GM18498 (cell line): Measurements from ENCODE around the gene FGFR1OP2.
A peak's percentile ranks its signal among the peaks of the same experiment; 100 is the strongest.

Source experiments
- ATAC-seq: cut with Tn5 transposase; IDR thresholded peaks from one replicate; pipeline ENCODE4 v1.9.1; 2021; ENCODE audit warnings: mild to moderate bottlenecking, moderate library complexity; ENCODE audit not compliant: unreplicated experiment

Gene FGFR1OP2

DNA sequence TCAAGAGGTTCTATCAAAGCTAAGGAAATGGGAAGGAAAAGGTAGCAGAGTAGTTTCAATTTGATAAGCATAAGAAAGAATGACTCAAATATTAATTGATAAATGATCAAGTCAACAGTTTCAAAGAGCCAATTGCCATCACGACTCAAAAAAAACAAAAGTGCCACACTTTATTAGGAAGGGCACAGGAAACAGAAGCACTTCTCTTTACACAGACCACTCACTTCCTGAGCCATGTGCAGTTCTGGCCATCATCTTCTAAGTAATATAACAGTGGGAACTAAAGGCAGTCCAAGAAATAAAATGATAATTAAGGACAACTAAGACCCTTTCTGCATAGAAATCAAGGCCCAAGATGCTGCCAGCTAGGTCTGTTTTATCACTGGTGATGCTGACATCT is 62.7 kb downstream of the FGFR1OP2 start:
- no peak for ATAC-seq

DNA sequence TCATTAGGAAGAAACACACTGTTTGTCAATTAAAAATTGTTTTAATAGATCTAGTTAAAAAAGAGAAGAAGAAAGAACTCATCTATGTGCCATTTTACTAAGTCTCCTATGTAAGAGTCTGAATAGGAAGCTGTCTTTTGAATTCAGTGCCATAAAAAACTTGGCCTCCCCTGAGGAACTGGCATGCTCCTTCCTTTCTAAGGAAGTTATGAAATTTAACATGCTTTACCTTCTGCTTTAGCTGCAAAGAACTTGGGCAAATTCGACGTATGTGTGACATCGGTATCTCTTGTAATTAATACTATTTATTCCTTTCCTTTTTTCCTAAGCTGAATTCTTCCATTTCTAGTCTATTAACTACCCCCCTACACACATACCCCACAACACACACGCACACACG is 63.4 kb downstream of the FGFR1OP2 start:
- ATAC-seq, result no peak

DNA sequence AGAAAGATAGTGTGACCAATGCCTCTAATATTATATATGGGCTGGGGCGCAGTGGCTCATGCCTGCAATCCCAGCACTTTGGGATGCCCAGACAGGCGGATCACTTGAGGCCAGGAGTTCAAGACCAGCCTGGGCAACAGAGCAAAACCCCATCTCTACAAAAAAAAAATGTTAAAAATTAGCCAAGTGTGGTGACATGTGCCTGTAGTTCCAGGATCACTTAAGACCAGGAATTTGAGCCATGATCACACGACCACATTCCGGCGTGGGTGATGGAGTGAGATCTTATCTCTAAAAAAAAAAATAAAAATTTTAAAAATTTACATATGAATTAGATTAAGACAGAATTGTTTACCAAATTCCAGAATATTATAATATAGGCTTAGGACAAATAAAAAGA is 63.9 kb downstream of the FGFR1OP2 start:
- no peak for ATAC-seq

DNA sequence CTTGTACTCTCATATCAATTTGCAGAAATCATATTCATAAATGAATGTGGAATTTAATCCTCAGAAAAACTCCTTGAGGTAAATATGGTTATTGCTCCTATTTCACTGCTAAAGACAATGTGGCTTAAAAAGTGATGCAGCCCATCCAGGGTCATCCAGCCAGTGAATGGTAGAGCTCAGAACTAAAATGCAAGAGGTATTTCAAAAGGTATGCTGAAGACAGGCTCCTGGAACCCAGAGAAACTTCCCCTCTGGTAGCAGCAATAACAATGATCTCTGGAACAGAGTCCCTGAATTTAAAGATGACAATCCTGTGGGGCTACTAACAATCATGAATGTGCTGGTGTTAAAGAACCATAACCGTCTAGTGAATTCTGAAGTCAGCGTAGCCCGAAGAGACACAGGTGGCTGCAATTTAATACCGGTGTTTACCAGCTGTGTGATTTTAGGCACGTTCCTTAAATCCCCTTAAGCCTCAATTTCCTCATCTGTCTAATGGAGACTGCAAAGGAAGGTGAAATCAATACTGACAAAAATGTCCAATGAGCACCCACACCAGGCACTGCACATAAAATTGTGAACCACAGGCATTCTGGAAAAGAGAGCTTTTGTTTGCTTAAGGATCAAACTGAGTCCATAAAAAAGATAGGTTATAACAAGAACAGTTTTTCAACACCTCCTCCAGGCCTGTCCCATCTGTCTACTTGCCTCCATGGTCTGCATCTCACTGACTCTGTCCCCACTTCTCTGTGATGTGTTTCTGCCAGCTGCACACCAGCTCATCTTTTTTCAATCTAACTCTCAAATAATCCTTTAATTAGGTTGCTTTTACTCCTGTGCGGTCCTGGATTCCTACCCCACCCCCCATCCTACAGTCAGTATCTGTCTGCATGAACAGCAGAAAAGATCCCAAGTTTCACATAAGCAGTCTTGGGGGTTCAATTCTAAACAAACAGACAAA is 65.4 kb downstream of the FGFR1OP2 start:
- ATAC-seq, result no peak

DNA sequence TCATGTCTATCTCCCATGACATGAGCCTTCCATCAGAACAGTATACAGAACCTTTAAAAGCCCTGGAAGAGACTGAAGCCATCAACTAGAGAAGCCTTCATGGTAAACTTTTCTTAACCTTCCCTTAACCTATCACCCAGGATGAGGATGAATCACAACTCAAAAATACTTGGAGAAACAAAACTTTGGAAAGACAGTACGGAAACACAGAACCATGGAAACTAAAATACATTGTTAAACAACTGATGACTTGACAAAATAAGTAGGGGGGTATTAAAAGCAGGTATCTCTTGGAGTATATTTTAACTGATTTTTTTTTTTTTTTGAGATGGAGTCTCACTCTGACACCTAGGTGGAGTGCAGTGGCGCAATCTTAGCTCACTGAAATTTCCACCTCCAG is 67.2 kb downstream of the FGFR1OP2 start:
- ATAC-seq, result no peak

DNA sequence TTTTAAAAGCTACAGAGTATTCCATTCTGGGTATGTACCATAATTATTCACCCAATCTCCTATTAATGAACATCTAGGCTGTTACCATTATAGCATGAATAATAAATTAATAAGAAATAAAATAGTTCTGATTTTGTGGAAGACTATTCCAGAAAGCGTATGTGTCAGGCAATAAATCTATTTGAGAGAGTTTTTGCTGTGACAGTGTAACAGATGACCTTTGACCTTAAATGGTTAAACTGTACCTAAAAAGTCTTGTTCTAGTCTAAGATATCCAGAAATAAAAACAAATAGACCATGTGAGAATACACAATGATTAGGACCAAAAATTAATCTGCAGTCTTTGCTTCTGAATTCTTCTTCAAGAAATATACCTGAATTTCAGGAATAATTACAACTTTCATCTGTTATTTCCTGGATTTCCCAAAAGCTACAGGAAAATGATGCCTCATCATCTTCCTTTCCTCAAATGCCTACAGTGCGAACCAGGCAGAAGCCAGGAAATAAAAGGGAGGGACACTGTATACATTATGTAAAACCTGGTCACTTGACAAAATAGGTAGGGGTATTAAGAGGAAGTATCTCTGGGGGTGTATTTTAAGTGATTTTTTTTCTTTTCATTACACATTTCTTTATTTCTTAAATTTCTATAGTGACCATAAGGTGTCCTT is 68.7 kb downstream of the FGFR1OP2 start:
- ATAC-seq, result no peak

DNA sequence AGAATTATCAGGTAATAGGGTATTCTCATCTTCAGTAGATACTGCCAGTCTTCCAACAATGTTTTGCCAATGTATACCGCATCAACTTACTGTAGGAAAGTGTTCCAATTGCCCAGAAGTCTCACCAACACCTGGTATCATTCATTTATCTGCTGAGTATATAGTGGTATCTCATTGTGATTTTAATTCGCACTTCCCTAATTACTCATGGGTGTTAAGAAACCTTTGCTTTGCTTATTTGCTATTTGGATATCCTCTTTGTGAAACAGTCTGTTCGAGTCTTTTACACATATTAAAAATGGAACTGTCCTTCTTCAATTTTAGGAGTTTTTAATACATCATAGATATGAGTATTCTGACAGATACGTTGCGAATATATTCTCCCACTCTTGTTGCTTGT is 69.8 kb downstream of the FGFR1OP2 start:
- ATAC-seq, result no peak

DNA sequence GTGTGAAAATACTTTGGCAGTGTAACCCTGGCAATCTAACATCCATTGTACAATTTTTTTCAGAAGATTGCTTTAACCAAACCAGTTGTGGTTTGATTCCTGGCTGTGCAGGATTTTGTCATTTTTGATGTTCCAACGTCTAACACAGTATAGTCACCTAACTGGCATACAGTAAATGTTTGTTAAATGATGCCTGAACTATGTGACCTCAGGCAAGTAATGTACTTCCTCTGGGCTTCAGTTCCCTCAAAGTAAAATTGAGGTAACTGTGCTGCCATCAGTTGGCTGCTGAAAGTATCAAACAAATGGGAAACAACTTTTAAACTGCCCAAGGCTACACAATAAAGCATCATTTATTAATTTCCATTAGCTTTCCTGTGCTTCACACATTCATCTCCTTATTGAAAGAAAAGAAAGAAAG is 71.6 kb downstream of the FGFR1OP2 start:
- ATAC-seq, result no peak

DNA sequence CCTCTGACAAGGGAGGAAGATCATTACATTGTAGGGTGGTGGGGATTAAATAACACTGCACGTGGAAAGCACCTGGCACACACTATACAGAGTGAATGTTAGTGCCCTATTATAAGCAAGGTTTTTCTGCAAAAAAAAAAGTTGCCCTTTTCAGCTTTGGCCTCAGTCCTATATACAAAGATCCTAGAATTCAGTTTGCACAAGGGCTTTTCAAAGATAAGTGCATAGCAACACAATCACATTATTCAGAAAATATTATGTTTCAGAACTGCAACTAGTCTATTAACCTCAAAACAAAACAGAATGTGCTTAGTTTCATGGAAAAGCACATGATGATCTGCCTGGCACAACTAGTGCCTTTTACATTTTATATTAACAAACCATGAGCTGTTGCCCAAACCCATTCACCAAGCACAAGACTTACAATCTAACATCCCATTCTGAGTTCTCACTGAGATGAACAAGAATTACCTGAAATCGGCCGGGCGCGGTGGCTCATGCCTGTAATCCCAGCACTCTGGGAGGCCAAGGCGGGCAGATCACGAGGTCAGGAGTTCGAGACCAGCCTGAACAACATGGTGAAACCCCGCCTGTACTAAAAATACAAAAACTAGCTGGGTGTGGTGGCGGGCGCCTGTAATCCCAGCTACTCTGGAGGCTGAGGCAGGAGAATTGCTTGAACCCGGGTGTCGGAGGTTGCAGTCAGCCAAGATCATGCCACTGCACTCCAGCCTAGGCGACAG is 74.1 kb downstream of the FGFR1OP2 start:
- no peak for ATAC-seq

DNA sequence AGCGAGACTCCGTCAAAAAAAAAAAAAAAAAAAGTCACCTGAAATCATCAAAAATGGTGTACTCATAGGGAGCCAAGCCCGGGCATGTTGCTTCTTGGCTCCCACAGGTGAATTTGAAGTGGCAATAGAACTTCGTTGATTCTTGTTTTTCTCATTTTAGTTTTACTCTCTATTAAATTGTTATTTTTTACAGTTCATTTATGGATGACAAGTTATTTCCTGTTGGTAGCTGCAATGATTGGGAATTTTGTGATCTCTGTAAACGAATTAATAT is 74.6 kb downstream of the FGFR1OP2 start:
- no peak for ATAC-seq

DNA sequence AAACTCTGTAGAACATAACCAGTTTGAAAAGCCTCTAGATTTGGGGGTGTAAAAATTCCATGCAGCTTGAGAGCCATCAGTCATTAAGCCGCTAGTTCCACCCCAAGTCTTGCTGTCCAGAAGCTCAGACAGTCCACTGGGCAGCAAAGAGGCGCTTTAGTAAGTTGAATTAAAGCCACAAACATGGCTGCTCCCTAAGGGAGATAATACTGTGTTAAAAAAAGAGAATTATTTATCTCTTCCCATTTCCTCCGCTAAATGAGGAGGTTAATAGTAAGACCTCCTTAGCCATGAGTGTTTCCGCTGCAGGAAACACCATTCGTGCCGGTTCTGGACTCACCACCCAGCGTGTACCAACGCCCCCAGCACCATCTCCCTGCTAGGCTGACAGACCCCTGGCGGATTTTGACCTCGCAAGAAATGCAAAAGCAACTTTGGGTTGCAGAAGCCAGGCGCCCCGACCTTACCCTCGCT is 75.4 kb downstream of the FGFR1OP2 start:
- ATAC-seq, result peak; percentile 27

DNA sequence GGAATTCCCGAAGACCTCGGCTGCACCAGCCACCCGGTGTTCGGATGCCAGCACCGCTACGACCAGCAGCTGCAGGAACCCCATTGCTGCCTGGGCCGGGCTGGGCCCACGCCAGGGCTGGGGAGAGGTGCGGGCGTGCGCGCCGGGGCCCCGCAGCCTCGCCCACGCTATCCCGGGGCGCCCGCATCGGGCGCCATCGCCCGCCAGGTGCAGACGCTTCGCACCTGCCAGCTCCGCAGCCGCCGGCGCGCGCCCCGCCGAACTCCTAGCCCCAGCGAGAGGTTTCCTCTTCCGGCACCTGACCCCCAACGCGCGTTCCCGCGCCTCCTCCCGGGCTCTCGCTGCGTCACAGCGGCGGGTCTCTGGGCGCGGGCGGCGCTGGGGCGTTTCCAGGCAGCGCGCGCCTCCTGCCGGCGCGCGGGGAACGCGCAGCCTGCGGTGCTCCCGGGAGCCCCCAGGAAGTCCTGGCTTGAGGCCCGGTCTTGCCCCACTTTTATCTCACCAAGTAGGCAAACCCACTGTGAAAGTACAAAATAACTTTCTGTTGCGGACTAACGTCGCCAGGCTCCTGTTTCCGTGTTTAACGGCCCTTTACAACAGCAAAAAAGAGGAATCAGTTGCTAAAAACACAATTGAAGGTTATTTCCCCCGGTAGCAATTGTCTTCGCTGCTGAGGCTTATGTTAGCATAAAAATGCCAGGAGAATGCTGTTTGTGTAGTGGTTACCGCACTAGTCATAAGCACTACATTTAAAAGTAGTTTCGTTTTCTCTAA is 76.0 kb downstream of the FGFR1OP2 start, which contains the start of gene TM7SF3:
TM7SF3 (minus strand) TSS at position 300 of the 774 bp plus-strand sequence; CDS start at position 84, 216 bp downstream.
- peak; percentile 83 for ATAC-seq

DNA sequence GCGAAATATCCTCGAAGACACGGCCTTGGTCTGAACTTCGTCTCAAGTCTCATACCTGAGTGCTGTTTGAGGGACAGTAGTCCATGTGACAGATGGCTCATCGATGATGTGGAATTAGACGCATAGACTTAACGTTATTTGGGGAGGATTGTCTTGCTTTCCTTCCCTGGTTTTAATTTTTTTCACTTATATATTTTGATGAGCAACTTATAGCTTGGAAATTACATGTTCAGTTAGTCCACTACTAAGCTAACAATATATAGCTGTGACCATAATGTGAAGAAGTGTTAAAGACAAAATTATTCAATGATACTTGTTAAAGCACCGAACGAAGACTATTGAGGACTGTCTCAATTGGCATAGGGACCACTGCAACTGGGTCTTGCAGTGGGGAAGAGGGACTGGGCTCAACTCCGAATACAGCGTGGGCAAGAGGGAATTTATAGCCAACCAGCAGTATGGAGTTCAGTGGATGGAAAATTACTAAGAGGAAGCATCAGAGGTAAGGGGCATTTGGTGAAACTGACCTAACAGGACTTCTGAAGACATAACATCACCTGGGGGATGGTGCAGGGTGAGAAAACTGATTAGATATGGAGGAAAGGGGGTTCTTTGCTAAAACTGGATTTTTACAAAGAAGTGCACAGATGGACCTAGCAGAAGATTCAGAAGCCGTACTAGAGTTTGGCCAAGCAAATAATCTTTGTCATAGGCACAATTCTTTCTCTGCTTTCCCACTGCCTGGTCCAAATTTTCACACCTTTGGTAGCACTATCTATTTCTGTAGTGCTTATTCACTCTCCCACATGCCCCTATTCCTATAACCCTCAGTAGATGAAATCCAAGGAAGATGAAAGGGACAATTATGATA is 76.8 kb downstream of the FGFR1OP2 start:
- ATAC-seq, result no peak

DNA sequence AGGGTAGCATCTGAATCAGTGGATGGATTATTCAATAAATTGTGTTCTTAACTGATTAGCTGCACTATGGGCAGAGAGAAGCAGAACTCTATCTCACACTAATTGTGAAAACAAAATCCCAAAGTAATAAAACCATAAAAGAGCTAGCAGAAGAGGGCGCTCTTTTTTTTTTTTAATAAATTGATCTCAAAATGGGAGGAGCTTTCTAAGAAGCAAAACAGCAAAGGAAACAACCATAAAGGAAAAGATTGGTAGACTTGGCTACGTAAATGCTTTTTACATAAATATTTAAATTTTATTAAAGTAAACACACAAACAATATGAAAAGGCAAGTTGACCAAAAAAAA is 77.4 kb downstream of the FGFR1OP2 start:
- ATAC-seq, result no peak
